Gastrocnemius medialis (tissue), 4 donors: ENCODE measurements around the gene ANKDD1A.

Experiments used
- CTCF ChIP-seq, 5 experiments: fragments of 450-650 bp in 3 of 5; fragments of 200-600 bp in 2 of 5; sonication (generic) in 2 of 5; IDR thresholded peaks in 4 of 5; conservative IDR thresholded peaks in 1 of 5; 1 replicate in 4 of 5; 2 replicates in 1 of 5; pipeline ENCODE4 v1.5.1; 2016 to 2019; ENCODE audit warnings: antibody characterized with exemption in 5 of 5, mild to moderate bottlenecking in 3 of 5, moderate library complexity in 3 of 5
- POLR2A ChIP-seq, 2 donors: fragments of 450-650 bp; IDR thresholded peaks; one replicate each; pipeline ENCODE4 v1.6.1; 2017; ENCODE audit warnings: antibody characterized with exemption in 2 of 2, mild to moderate bottlenecking in 2 of 2, moderate library complexity in 2 of 2

GRCh38 chr15:64954395-64954794 is 42.7 kb downstream of the ANKDD1A start:
- TF ChIP-seq POLR2A (IDR thresholded peaks at IDR 0.05) (no peak), CTCF (IDR thresholded peaks at IDR 0.05 in 4 of 5, conservative IDR thresholded peaks at IDR 0.05 in 1 of 5) (no peak)
